ENCODE results near the gene WDR73.

Gene WDR73

DNA sequence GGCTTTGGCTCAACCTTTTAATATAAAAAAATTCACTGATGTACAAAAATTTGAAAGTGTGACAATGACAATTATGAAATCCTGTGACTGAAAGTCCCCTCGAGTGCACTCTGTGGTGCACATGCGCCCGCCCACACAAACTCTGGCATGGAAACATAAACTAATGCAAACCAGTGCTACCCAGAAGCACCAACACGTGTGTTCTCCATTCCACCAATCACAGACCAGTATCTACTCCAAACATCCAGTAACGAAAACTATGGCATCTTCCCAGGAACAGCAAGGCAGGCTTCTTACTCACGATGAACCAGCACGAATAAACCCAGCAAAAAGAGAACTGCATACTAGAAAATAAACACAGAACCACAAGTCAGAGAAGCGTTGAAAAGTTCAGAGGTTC is 15.6 kb upstream of the WDR73 start:
- Histone ChIP-seq H3K79me2 (ENCODE audit: insufficient read depth, low read length) (no peaks in the 10 kb centered on the region), H2AFZ (ENCODE audit: low read length) (no peak overlapping the region), H3K9me3 (ENCODE audit: low read length) (no peaks in the 10 kb centered on the region), H3K4me3 (ENCODE audit: low read depth, low read length, poor library complexity, severe bottlenecking) (no peak overlapping the region), H3K4me1 (ENCODE audit: insufficient read depth, low read length, severe bottlenecking) (no peaks in the 10 kb centered on the region), H4K20me1 (ENCODE audit: insufficient read depth, low read length) (no peaks in the 10 kb centered on the region), H3K27me3 (ENCODE audit: insufficient read depth, low read length) (no peaks in the 10 kb centered on the region), H3K4me2 (ENCODE audit: low read length) (no peak overlapping the region), H3K36me3 (ENCODE audit: insufficient read depth, low read length) (peaks cover 48% of the 10 kb centered on the region), H3K9me2 (ENCODE audit: low read depth, low read length) (no peaks in the 10 kb centered on the region), H3F3A (ENCODE audit: insufficient read depth, low read length) (no peaks in the 10 kb centered on the region), H3K27ac (ENCODE audit: low read depth, low read length, poor library complexity, severe bottlenecking) (no peak overlapping the region), H3K9ac (ENCODE audit: low read length) (no peak overlapping the region)
- TF ChIP-seq, protein P1, sequence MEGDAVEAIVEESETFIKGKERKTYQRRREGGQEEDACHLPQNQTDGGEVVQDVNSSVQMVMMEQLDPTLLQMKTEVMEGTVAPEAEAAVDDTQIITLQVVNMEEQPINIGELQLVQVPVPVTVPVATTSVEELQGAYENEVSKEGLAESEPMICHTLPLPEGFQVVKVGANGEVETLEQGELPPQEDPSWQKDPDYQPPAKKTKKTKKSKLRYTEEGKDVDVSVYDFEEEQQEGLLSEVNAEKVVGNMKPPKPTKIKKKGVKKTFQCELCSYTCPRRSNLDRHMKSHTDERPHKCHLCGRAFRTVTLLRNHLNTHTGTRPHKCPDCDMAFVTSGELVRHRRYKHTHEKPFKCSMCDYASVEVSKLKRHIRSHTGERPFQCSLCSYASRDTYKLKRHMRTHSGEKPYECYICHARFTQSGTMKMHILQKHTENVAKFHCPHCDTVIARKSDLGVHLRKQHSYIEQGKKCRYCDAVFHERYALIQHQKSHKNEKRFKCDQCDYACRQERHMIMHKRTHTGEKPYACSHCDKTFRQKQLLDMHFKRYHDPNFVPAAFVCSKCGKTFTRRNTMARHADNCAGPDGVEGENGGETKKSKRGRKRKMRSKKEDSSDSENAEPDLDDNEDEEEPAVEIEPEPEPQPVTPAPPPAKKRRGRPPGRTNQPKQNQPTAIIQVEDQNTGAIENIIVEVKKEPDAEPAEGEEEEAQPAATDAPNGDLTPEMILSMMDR (IDR thresholded peaks at IDR 0.05; ENCODE audit: low read length) = no peak
- no peak for TF ChIP-seq EZH2 (IDR thresholded peaks at IDR 0.05; ENCODE audit: borderline replicate concordance, low read length)

GRCh38 chr15:84668221-84668982 is 14.3 kb upstream of the WDR73 start:
- H3K9me3 ChIP-seq (ENCODE audit: low read length) = no peaks in the 10 kb centered on the region

DNA sequence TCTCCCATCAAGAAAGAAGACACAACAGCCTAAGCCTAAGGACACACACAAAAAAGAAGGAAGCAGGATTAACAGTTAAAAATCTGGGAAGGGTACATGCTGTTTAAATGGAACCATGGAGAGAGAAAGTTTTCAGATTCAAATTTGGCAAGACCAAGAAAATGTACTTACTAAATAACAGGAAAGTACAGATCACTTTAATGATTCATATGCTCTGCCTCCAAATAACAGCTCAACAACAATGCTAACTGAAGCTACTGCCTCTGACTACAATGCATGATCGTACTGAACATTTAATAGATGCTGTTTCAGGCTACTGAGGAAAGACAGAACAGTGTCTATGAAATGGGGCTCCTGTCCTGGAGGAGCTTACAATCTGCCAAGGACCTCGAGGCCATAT is 12.3 kb upstream of the WDR73 start:
- Histone ChIP-seq H3K27me3 (ENCODE audit: insufficient read depth, low read length) (no peaks in the 10 kb centered on the region), H3K4me3 (ENCODE audit: low read depth, low read length, poor library complexity, severe bottlenecking) (no peak overlapping the region), H2AFZ (ENCODE audit: low read length) (no peak overlapping the region), H3K4me1 (ENCODE audit: insufficient read depth, low read length, severe bottlenecking) (no peaks in the 10 kb centered on the region), H3K36me3 (ENCODE audit: insufficient read depth, low read length) (peaks cover 42% of the 10 kb centered on the region), H3F3A (ENCODE audit: insufficient read depth, low read length) (no peaks in the 10 kb centered on the region), H3K9me2 (ENCODE audit: low read depth, low read length) (no peaks in the 10 kb centered on the region), H3K4me2 (ENCODE audit: low read length) (no peak overlapping the region), H3K27ac (ENCODE audit: low read depth, low read length, poor library complexity, severe bottlenecking) (no peak overlapping the region), H3K9ac (ENCODE audit: low read length) (no peak overlapping the region), H4K20me1 (ENCODE audit: insufficient read depth, low read length) (no peaks in the 10 kb centered on the region), H3K79me2 (ENCODE audit: insufficient read depth, low read length) (no peaks in the 10 kb centered on the region), H3K9me3 (ENCODE audit: low read length) (no peaks in the 10 kb centered on the region)
- TF ChIP-seq, protein P1 (IDR thresholded peaks at IDR 0.05; ENCODE audit: low read length) = no peak
- no peak for TF ChIP-seq EZH2 (IDR thresholded peaks at IDR 0.05; ENCODE audit: borderline replicate concordance, low read length)

More at GRCh38 chr15:84668221-84668982, 14.3 kb upstream of the WDR73 start:
- no peak overlapping the region for H3K4me3 ChIP-seq (ENCODE audit: low read depth, low read length, poor library complexity, severe bottlenecking)
- H3F3A ChIP-seq (ENCODE audit: insufficient read depth, low read length) = no peaks in the 10 kb centered on the region
- H3K27ac ChIP-seq (ENCODE audit: low read depth, low read length, poor library complexity, severe bottlenecking) = no peak overlapping the region
- no peaks in the 10 kb centered on the region for H3K27me3 ChIP-seq (ENCODE audit: insufficient read depth, low read length)
- H2AFZ ChIP-seq (ENCODE audit: low read length) = no peak overlapping the region
- TF ChIP-seq, protein P1 (IDR thresholded peaks at IDR 0.05; ENCODE audit: low read length) = no peak
- no peak for TF ChIP-seq EZH2 (IDR thresholded peaks at IDR 0.05; ENCODE audit: borderline replicate concordance, low read length)
- no peaks in the 10 kb centered on the region for H3K9me2 ChIP-seq (ENCODE audit: low read depth, low read length)
- H3K4me2 ChIP-seq (ENCODE audit: low read length) = no peak overlapping the region
- H4K20me1 ChIP-seq (ENCODE audit: insufficient read depth, low read length) = no peaks in the 10 kb centered on the region
- H3K36me3 ChIP-seq (ENCODE audit: insufficient read depth, low read length) = peaks cover 42% of the 10 kb centered on the region
- H3K79me2 ChIP-seq (ENCODE audit: insufficient read depth, low read length) = no peaks in the 10 kb centered on the region
- H3K4me1 ChIP-seq (ENCODE audit: insufficient read depth, low read length, severe bottlenecking) = no peaks in the 10 kb centered on the region
- H3K9ac ChIP-seq (ENCODE audit: low read length) = no peak overlapping the region

All from OCI-LY1 (cell line).